ENCODE results near the gene IFT88.

DNA sequence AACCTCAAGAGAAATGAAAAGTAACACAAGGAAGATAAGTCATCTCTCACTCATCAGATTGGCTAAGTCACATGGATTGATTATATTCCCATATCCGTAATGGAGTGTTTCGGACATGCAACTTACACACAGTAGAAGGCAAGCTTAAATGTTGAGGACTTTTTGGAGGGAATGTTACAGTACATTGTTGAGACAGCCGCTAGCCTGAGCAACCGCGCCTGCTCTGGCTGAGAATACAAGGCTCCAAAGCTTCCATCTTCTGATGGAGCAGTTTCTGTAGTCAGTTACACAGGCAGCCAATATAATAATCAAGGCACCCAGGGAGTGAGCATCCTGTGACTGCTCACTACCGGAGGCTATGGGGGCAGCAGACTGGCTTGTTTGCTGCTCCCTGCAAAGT is 40.3 kb upstream of the IFT88 start:
- no peak for TF ChIP-seq POLR2A (IDR thresholded peaks at IDR 0.05)
- TF ChIP-seq, protein P1, sequence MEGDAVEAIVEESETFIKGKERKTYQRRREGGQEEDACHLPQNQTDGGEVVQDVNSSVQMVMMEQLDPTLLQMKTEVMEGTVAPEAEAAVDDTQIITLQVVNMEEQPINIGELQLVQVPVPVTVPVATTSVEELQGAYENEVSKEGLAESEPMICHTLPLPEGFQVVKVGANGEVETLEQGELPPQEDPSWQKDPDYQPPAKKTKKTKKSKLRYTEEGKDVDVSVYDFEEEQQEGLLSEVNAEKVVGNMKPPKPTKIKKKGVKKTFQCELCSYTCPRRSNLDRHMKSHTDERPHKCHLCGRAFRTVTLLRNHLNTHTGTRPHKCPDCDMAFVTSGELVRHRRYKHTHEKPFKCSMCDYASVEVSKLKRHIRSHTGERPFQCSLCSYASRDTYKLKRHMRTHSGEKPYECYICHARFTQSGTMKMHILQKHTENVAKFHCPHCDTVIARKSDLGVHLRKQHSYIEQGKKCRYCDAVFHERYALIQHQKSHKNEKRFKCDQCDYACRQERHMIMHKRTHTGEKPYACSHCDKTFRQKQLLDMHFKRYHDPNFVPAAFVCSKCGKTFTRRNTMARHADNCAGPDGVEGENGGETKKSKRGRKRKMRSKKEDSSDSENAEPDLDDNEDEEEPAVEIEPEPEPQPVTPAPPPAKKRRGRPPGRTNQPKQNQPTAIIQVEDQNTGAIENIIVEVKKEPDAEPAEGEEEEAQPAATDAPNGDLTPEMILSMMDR (IDR thresholded peaks at IDR 0.05): no peak

Data from suprapubic skin (tissue), 3 donors.